A673 (cell line): ENCODE measurements around the gene ACAP1. TPM values are rescaled to one million over a fixed set of nuclear protein-coding genes. Genes with fewer than 3 reads are reported as not detected.
A peak's percentile ranks its signal among the peaks of the same experiment; 100 is the strongest.

Experiments
- BruUV-seq: library from RNA; stranded (reverse); fragments of 400-500 nt; replicated peaks from 2 replicates; lab custom pipeline; 2021; lab: Mats Ljungman, UMichigan
- CTCF ChIA-PET: fragments of 300-600 bp; sonication (Branson Sonifier 250); formaldehyde crosslinking; loops from one replicate; lab custom pipeline; 2022; ENCODE audit warnings: antibody characterized with exemption; lab: Charles Lee
- POLR2A ChIA-PET: fragments of 300-600 bp; sonication (Branson Sonifier 250); formaldehyde crosslinking; loops from one replicate; lab custom pipeline; 2022; ENCODE audit warnings: antibody characterized with exemption; ENCODE audit not compliant: low non-redundant PET; lab: Charles Lee
- DNase-seq: peaks from one replicate; pipeline ENCODE4 v3.0.0-alpha.2; 2015; ENCODE audit warnings: low spot score
- H3K27ac ChIP-seq: fragments of 200-600 bp; sonication (generic); 2 replicates; pipeline ENCODE4 v1.5.1; 2016; ENCODE audit warnings: mixed run types, low read depth, mild to moderate bottlenecking, mixed read lengths, antibody characterized with exemption, low read length; ENCODE audit not compliant: poor library complexity, severe bottlenecking
- H3K27me3 ChIP-seq: fragments of 200-600 bp; sonication (generic); replicated peaks from 2 replicates; pipeline ENCODE4 v1.6.1; 2017; ENCODE audit warnings: mixed run types, low read depth, mild to moderate bottlenecking, mixed read lengths, antibody characterized with exemption, low read length; ENCODE audit not compliant: insufficient read depth, poor library complexity
- H3K36me3 ChIP-seq: fragments of 200-600 bp; sonication (generic); 2 replicates; pipeline ENCODE4 v1.6.1; 2016; ENCODE audit warnings: mixed run types, mild to moderate bottlenecking, mixed read lengths, antibody characterized with exemption, low read length; ENCODE audit not compliant: insufficient read depth, poor library complexity, severe bottlenecking
- H3K4me1 ChIP-seq: fragments of 200-600 bp; sonication (generic); 2 replicates; pipeline ENCODE4 v1.6.1; 2017; ENCODE audit warnings: mixed run types, mild to moderate bottlenecking, mixed read lengths, antibody characterized with exemption, low read length; ENCODE audit not compliant: insufficient read depth, poor library complexity, severe bottlenecking
- H3K4me3 ChIP-seq: fragments of 200-600 bp; sonication (generic); 2 replicates; pipeline ENCODE4 v1.5.1; 2016; ENCODE audit warnings: low read depth, mixed run types, mild to moderate bottlenecking, mixed read lengths, low read length; ENCODE audit not compliant: poor library complexity, severe bottlenecking
- H3K9me3 ChIP-seq: fragments of 200-600 bp; sonication (generic); 2 replicates; pipeline ENCODE4 v1.6.1; 2016; ENCODE audit warnings: mixed run types, low read depth, mild to moderate bottlenecking, mixed read lengths, antibody characterized with exemption, low read length; ENCODE audit not compliant: poor library complexity, severe bottlenecking
- EZH2 ChIP-seq: fragments of 200-600 bp; sonication (generic); IDR thresholded peaks from 2 replicates; pipeline ENCODE4 v1.6.1; 2017; ENCODE audit warnings: borderline replicate concordance, low read depth, mild to moderate bottlenecking, mixed read lengths, antibody characterized with exemption, low read length; ENCODE audit not compliant: poor library complexity, severe bottlenecking
- intact Hi-C: fragments of 100-400 bp; cut with micrococcal nuclease; formaldehyde crosslinking; loops from one replicate; pipeline ENCODE4 v1.10.0; 2022; ENCODE audit not compliant: unreplicated experiment
- total RNA-seq: library from RNA; stranded (reverse); gene quantifications from 2 replicates; pipeline ENCODE4 v1.2.3, GENCODE V29; 2021
- TF ChIP-seq, protein P1 (sequence below): fragments of 300-800, 200-600 bp; sonication (generic); conservative IDR thresholded peaks from 2 replicates; pipeline ENCODE4 v1.5.1; 2017; ENCODE audit warnings: low read depth, mild to moderate bottlenecking, antibody characterized with exemption, low read length, moderate library complexity, mixed read lengths

Gene ACAP1
- total RNA-seq, 1 experiment from 2014 or later = 1.1 TPM

DNA sequence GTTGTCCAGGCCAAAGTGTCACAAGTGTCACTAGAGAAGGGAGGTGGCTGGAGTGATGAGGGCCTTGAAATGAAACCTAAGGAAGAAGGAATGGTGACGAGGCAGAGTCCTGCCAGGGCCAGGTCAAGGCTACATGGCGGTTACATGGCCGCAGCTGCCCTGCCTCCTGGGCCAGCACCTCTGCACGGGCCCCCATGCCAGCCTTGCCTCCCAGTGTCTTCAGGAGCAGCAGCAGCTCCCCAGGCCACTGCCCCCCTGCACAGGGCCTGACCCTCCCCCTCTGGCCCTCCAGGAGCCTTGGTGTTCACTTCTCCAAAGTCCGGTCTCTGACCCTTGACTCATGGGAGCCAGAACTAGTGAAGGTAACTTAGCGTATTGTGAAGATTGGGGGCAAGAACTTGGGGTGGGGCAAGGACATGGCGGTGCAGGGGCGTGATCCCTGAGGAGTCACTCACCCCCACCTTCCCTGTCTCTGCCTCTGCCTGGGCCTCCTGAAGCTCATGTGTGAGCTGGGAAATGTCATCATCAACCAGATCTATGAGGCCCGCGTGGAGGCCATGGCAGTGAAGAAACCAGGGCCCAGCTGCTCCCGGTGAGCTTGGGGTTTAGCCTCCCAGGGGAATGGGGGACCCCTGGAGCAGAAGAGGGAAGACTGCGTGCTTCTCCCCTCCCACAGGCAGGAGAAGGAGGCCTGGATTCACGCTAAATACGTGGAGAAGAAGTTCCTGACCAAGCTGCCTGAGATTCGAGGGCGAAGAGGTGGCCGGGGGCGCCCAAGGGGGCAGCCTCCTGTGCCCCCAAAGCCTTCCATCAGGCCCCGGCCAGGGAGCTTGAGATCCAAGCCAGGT is 11.5 kb downstream of the ACAP1 start:
- TF ChIP-seq EZH2 = no peak
- TF ChIP-seq, protein P1, sequence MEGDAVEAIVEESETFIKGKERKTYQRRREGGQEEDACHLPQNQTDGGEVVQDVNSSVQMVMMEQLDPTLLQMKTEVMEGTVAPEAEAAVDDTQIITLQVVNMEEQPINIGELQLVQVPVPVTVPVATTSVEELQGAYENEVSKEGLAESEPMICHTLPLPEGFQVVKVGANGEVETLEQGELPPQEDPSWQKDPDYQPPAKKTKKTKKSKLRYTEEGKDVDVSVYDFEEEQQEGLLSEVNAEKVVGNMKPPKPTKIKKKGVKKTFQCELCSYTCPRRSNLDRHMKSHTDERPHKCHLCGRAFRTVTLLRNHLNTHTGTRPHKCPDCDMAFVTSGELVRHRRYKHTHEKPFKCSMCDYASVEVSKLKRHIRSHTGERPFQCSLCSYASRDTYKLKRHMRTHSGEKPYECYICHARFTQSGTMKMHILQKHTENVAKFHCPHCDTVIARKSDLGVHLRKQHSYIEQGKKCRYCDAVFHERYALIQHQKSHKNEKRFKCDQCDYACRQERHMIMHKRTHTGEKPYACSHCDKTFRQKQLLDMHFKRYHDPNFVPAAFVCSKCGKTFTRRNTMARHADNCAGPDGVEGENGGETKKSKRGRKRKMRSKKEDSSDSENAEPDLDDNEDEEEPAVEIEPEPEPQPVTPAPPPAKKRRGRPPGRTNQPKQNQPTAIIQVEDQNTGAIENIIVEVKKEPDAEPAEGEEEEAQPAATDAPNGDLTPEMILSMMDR = no peak
- no TSS peak for BruUV-seq
- intact Hi-C loops = loop anchor here (5.0 kb wide), 2 partner anchors 51 to 301 kb away; no protein-coding TSS in a partner anchor

DNA sequence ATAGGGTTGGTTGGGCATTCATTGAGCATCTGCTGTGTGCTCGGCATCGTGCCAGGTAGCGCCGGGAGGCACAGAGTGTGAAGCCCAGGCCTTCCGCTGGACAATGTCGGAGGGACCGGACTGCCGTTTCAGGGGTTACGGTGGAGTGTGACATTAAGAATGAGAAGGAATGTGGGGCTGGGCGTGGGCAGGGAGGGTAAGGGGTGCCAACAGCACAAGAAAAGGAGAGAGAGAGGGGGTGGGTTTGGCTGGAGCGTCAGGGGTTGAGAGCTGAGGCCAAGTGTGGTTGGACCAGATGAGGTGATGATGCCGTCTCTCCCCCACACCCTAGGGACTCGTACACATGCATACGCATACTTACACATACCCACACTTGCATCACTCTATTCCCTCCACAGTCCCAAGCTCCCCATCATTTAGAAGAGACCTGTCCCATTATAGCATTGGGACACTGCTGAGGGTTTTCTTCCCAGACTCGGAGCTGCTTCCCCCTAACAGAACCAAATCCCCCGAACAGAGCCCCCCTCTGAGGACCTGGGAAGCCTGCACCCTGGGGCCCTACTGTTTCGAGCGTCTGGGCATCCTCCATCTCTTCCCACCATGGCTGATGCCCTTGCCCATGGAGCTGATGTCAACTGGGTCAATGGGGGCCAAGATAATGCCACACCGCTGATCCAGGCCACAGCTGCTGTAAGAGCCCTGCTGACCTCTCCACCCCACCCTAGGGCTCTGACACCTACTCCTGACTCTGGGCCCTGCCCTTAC is 12.3 kb downstream of the ACAP1 start:
- no peaks in the 10 kb centered on the region for H3K36me3 ChIP-seq
- CTCF ChIA-PET = no interaction called here
- H3K4me3 ChIP-seq = no peak overlapping the region
- H3K27me3 ChIP-seq = no peaks in the 10 kb centered on the region
- intact Hi-C loops = loop anchor here (5.0 kb wide), 2 partner anchors 51 to 301 kb away; no protein-coding TSS in a partner anchor
- no TSS peak for BruUV-seq
- no peaks in the 10 kb centered on the region for H3K9me3 ChIP-seq
- peaks cover 24% of the 10 kb centered on the region for H3K4me1 ChIP-seq
- POLR2A ChIA-PET = no interaction called here
- no peak overlapping the region for H3K27ac ChIP-seq
- no peak for TF ChIP-seq EZH2
- TF ChIP-seq, protein P1 = no peak
- no peak for DNase-seq

More for the DNA sequence above, 11.5 kb downstream of the ACAP1 start:
- ChIA-PET POLR2A (no interaction called here), CTCF (no interaction called here)
- H3K36me3 ChIP-seq = no peaks in the 10 kb centered on the region
- no peak overlapping the region for H3K27ac ChIP-seq
- peaks cover 24% of the 10 kb centered on the region for H3K4me1 ChIP-seq
- no peaks in the 10 kb centered on the region for H3K9me3 ChIP-seq
- no peak for DNase-seq
- H3K27me3 ChIP-seq = no peaks in the 10 kb centered on the region
- no peak overlapping the region for H3K4me3 ChIP-seq

DNA sequence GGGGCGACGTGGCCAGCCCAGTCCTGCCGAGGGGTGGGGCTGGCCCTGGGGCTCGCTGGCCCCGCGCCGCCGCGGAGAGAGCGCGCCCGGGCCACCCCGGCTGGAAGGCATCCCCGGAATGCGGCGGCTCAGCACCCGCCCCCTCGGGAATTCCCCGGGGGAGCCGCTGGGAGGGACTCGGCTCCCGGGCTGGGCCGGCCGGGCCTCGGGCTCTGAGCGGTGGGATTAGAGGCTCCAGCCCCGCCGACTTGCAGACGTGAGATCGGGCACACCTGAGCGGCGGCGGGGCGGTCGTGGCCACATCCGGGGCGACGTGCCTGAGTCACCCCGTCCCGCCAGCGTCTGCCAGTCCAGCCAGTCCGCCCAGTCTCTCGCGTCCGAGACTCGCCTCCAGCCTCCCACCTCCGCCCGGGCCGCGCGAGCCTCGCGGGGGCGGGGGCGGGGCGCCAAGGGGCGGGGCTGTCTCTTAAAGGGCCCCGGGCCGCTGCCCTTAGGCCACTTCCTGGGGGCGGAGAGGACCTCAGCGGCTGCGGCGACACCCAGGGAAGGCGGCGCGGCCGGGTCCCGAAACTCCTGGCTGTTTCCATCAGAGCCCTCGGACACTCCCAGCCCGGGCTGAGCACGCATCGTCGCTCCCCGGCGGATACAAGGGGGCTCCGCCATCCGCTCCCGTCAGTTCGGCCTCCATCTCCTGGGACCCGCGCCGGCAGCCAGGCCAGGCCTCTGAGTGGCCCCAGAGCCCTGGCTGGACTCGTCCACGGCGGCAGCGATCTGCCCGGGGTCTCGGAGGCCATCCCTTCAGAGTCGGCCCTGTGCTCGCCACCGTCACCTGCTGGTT is 15.6 kb downstream of the ACAP1 start, which contains the start of gene KCTD11:
Gene KCTD11, plus strand, starts transcription at position 498 of the 838 bp plus-strand sequence.
- no TSS peak for BruUV-seq
- ChIA-PET CTCF (interaction anchor here (0.6 to 0.7 kb wide), 2 partner anchors 209 to 328 kb away, joined by 3 to 4 read pairs; no protein-coding TSS in a partner anchor), POLR2A (no interaction called here)
- TF ChIP-seq EZH2 = no peak
- TF ChIP-seq, protein P1 = peak; percentile 56; the same call in 1 of the 2 replicates
- intact Hi-C loops = loop anchor here (10.0 kb wide), 1 partner anchor 133 kb away; the partner anchor contains the start of genes POLR2A and SLC35G6
- peak; percentile 87 for DNase-seq
- H3K9me3 ChIP-seq = no peaks in the 10 kb centered on the region
- H3K4me3 ChIP-seq = peak within 1 kb of the TSS; percentile 93
- H3K27ac ChIP-seq = peak within 1 kb of the TSS; percentile 94
- H3K27me3 ChIP-seq = no peaks in the 10 kb centered on the region
- no peaks in the 10 kb centered on the region for H3K36me3 ChIP-seq
- H3K4me1 ChIP-seq = peaks cover 38% of the 10 kb centered on the region
